Tibial nerve (tissue), 3 donors: Measurements from ENCODE around the gene KRTAP16-1.

Source experiments
- POLR2A ChIP-seq, 2 donors: fragments of 450-650 bp; IDR thresholded peaks; one replicate each; pipeline ENCODE4 v1.6.1; 2017; ENCODE audit warnings: antibody characterized with exemption in 2 of 2, mild to moderate bottlenecking in 2 of 2, moderate library complexity in 2 of 2
- TF ChIP-seq, protein P1 (sequence below), 5 experiments: fragments of 200-600 bp in 3 of 5; fragments of 450-650 bp in 2 of 5; sonication (generic) in 3 of 5; IDR thresholded peaks; one replicate each; pipeline ENCODE4 v1.5.1; 2016 to 2019; ENCODE audit warnings: antibody characterized with exemption in 5 of 5, mild to moderate bottlenecking in 3 of 5, moderate library complexity in 2 of 5

DNA sequence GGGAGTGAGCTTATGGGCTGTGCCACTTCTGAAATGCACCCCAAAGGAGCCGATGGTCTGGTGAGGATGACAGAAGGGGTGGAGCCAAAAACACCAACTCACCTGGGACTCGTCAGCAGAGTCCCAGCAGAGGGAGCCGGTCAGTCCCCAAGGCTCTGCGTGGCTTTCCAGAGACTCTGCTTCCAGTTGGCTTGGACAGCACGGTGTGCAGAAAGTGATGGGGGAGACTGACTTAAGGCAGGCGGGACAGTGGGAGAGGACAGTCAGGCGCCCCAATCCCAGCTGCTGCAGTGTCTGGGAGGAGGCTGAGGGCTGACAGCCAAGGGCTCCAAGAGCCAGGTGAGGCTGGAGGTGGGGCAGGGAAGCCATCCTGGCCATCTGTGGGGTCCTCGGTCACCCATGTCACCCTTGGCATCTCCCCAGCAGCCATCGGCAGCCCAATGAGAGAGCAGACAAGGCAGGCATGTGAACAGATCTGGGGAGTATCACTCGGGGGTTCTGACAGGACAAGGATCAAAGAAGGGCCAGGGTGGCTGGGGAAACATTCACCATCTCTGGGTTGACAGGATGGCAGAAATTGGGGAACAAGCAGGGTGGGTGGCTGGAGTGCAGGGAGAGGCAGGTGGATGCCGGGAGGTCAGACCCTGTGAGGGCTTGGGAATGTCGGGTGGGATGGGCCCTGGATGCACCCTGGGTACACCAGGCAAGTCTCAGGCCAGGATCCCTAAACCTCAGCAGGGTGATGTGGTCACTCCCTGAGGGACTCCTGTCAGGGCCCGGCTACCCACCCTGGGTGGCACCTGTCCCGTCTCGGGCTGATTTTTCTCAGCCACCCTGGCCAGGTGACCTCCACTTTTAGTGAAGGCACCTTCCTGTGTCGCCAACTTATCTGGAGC lies 15.3 kb upstream of the KRTAP16-1 start:
- TF ChIP-seq, protein P1, sequence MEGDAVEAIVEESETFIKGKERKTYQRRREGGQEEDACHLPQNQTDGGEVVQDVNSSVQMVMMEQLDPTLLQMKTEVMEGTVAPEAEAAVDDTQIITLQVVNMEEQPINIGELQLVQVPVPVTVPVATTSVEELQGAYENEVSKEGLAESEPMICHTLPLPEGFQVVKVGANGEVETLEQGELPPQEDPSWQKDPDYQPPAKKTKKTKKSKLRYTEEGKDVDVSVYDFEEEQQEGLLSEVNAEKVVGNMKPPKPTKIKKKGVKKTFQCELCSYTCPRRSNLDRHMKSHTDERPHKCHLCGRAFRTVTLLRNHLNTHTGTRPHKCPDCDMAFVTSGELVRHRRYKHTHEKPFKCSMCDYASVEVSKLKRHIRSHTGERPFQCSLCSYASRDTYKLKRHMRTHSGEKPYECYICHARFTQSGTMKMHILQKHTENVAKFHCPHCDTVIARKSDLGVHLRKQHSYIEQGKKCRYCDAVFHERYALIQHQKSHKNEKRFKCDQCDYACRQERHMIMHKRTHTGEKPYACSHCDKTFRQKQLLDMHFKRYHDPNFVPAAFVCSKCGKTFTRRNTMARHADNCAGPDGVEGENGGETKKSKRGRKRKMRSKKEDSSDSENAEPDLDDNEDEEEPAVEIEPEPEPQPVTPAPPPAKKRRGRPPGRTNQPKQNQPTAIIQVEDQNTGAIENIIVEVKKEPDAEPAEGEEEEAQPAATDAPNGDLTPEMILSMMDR (IDR thresholded peaks at IDR 0.05), result no peak
- TF ChIP-seq POLR2A (IDR thresholded peaks at IDR 0.05), result no peak
